Body of pancreas (tissue), 4 donors: ENCODE data around the gene C2orf76.

Experiments
- POLR2A ChIP-seq, 3 donors: fragments of 450-650 bp; IDR thresholded peaks; one replicate each; pipeline ENCODE4 v1.6.1; 2016; ENCODE audit warnings: antibody characterized with exemption in 3 of 3, mild to moderate bottlenecking in 2 of 3
- TF ChIP-seq, protein P1 (sequence below), 7 experiments: fragments of 450-650 bp in 4 of 7; fragments of 200-600 bp in 3 of 7; sonication (generic) in 3 of 7; IDR thresholded peaks; one replicate each; pipeline ENCODE4 v1.5.1; 2016 to 2019; ENCODE audit warnings: antibody characterized with exemption in 7 of 7

DNA sequence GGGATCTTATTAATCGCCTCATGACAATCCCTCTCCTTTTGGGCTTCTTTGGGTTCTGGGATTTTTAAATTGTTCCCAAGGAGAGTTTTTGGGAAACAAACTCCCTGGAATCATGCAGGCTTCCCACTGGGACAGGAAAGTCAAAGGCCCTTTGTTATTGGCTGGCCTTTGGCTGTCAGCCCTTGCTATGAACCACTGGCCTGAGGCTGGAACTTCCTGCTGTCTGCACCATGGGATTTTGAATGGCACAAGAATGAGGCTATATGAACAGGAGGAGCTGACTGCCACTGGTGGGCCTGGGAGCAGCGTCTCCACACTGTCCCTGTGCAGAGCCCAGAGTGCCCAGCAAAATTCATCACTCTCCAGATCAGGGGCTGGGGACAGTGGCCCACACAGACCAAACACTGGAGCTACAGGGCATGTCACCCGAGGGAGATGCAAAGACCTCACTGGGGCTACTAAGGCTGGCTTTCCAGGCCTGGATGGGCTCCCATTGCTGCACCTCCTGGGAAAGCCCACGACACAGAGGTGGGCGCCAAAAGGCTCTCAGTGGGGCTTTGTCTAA is 107.3 kb downstream of the C2orf76 start:
- TF ChIP-seq, protein P1, sequence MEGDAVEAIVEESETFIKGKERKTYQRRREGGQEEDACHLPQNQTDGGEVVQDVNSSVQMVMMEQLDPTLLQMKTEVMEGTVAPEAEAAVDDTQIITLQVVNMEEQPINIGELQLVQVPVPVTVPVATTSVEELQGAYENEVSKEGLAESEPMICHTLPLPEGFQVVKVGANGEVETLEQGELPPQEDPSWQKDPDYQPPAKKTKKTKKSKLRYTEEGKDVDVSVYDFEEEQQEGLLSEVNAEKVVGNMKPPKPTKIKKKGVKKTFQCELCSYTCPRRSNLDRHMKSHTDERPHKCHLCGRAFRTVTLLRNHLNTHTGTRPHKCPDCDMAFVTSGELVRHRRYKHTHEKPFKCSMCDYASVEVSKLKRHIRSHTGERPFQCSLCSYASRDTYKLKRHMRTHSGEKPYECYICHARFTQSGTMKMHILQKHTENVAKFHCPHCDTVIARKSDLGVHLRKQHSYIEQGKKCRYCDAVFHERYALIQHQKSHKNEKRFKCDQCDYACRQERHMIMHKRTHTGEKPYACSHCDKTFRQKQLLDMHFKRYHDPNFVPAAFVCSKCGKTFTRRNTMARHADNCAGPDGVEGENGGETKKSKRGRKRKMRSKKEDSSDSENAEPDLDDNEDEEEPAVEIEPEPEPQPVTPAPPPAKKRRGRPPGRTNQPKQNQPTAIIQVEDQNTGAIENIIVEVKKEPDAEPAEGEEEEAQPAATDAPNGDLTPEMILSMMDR (IDR thresholded peaks at IDR 0.05) = no peak
- no peak for TF ChIP-seq POLR2A (IDR thresholded peaks at IDR 0.05)
